Measurements from ENCODE around the gene TMED6.

DNA sequence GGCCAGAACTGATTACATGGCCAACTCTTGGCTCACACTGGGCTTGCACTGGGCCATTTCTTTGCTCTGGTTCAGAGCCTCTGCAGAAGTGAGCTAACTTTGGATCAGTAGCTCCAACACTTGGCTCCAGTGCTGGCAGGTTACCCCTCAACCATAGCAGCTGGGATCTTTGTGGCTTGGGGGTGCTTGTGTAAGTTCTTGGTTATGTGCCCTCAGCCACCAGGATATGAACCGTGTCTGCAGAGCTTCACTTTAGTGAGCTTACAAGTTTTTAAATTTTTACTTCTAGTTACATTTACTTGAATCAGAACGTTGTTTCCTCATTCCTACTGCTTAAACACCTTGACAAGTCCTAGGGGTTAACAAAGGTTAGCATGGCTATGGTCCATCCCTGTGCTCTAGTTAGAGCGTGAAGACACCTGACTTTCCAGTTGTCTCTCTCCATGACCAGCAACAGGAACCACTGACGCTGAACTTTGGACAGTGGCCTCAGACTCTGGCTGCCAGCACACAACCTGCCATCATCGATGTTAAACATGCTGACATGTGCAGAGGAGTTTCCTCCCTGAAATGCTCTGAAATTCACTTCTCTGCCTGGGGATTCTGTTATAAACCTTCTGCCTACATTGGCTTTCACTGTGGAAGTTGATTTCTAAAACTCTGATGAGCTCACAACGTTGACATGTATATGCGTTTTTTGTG lies 25.3 kb downstream of the TMED6 start:
- TF ChIP-seq, protein P1, sequence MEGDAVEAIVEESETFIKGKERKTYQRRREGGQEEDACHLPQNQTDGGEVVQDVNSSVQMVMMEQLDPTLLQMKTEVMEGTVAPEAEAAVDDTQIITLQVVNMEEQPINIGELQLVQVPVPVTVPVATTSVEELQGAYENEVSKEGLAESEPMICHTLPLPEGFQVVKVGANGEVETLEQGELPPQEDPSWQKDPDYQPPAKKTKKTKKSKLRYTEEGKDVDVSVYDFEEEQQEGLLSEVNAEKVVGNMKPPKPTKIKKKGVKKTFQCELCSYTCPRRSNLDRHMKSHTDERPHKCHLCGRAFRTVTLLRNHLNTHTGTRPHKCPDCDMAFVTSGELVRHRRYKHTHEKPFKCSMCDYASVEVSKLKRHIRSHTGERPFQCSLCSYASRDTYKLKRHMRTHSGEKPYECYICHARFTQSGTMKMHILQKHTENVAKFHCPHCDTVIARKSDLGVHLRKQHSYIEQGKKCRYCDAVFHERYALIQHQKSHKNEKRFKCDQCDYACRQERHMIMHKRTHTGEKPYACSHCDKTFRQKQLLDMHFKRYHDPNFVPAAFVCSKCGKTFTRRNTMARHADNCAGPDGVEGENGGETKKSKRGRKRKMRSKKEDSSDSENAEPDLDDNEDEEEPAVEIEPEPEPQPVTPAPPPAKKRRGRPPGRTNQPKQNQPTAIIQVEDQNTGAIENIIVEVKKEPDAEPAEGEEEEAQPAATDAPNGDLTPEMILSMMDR (IDR thresholded peaks at IDR 0.05 in 4 of 5, conservative IDR thresholded peaks at IDR 0.05 in 1 of 5): no peak
- no peak for TF ChIP-seq POLR2A (IDR thresholded peaks at IDR 0.05)

Data from gastrocnemius medialis (tissue), 4 donors.